ENCODE measurements around the gene IRF5.

Gene IRF5, protein sequence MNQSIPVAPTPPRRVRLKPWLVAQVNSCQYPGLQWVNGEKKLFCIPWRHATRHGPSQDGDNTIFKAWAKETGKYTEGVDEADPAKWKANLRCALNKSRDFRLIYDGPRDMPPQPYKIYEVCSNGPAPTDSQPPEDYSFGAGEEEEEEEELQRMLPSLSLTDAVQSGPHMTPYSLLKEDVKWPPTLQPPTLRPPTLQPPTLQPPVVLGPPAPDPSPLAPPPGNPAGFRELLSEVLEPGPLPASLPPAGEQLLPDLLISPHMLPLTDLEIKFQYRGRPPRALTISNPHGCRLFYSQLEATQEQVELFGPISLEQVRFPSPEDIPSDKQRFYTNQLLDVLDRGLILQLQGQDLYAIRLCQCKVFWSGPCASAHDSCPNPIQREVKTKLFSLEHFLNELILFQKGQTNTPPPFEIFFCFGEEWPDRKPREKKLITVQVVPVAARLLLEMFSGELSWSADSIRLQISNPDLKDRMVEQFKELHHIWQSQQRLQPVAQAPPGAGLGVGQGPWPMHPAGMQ

DNA sequence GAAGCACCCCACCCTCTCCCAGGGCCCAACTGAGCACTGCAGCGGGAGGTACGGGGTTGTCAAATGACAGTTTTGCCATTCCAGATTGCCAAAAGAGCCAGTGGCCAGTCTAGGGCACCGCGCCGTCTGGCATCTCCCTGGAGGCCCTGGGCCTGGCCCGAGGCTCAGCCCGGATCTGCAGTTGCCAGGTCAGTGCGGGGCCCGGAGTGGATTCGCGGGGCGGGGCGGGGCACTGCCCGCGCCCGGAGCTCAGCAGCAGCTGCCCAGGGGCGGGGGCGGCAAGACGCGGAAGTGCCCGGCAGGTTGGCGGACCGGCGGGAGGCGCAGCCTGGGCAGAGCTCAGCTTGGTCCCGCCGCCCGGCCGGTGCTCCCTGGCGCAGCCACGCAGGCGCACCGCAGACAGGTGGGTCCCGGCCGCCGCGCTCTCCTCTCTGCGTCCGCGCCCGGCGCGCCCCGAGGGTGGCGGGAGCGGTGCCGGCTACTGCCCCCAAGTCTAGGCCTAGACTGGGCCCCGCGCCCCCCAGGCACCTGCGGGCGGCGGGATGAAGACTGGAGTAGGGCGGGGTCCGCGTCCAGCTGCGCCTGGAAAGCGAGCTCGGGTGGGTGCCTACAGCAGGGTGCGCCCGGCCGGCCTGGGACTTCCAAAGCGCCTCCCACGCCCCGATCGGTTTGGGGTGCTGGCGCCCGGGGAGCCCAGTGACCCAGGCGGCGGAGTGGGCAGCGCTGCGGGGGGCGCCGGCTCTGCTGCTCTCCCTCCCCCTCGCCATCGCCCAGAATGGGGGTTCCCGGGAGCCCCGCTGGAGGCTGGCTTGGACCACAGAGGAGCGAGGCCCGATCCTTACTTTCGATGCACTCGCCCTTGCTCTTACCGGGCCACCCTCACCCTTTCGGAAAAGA lies at the start of gene IRF5:
Gene IRF5, plus strand, starts transcription at position 281 of the 897 bp plus-strand sequence. CDS start 4,155 bp downstream, outside the sequence.
- Histone ChIP-seq H3K27ac (peak within 1 kb of the TSS; percentile 9; the same call in 1 of the 2 replicates), H3K4me3 (peak within 1 kb of the TSS; percentile 68), H3K27me3 (peaks cover 58% of the 10 kb centered on the region), H3K36me3 (no peaks in the 10 kb centered on the region), H3K9me3 (no peaks in the 10 kb centered on the region), H3K9ac (0 out of 2 replicates have a peak within 1 kb of the TSS, but pooled peaks have one; percentile 45), H3K4me1 (peaks cover 70% of the 10 kb centered on the region), H4K20me1 (no peaks in the 10 kb centered on the region), H3K4me2 (peak within 1 kb of the TSS; percentile 99)
- no peak for TF ChIP-seq Cebpa-rat (IDR thresholded peaks at IDR 0.05)

DNA sequence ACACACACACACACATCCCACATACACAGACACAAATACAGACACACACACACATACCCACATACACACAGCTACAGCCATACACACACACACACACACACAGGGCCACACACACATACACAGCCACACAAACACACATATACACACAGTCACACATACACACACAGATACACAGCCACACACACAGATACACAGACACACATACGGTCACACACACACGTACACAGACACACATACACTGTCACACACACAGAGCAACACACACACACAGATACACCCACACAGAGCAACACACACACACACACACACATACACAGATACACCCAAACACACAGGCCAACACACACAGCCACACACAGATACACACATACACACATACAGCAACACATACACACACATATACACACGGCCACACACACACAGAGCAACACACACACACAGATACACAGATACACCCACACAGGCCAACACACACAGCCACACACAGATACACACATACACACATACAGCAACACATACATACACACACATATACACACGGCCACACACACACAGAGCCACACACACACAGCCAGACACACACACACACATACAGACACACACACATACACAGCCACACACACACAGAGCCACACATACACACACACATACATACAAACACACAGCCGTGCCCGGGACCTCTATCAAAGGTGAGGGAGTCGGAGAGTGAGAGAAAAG lies 49.5 kb upstream of the IRF5 start:
- H3K4me1 ChIP-seq, result peaks cover 9% of the 10 kb centered on the region
- no peak overlapping the region for H3K27ac ChIP-seq
- no peaks in the 10 kb centered on the region for H3K9me3 ChIP-seq
- peaks cover 47% of the 10 kb centered on the region for H3K27me3 ChIP-seq
- H3K4me3 ChIP-seq, result no peak overlapping the region
- no peak for TF ChIP-seq Cebpa-rat (IDR thresholded peaks at IDR 0.05)
- no peaks in the 10 kb centered on the region for H3K36me3 ChIP-seq
- no peak overlapping the region for H3K9ac ChIP-seq
- no peak overlapping the region for H3K4me2 ChIP-seq
- H4K20me1 ChIP-seq, result no peaks in the 10 kb centered on the region

DNA sequence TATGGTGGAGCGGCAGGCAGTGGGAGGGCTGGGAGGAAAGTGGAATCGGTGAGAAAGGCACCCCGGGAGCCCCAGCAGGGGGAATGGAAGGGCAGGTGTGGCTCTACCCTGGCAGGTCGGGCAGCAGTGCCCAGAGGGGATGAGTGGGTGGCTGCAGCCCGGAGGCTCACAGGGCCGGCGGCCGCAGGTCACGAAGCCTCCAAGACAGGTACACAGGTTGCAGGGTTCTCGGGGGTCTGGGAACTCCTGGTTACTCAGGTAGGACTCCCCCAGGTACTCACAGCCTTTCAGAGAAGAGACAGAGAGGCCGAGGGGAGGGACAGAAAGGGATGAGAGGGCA lies 49.0 kb upstream of the IRF5 start:
- no peaks in the 10 kb centered on the region for H4K20me1 ChIP-seq
- peaks cover 47% of the 10 kb centered on the region for H3K27me3 ChIP-seq
- H3K9ac ChIP-seq, result no peak overlapping the region
- no peak overlapping the region for H3K4me2 ChIP-seq
- no peak overlapping the region for H3K27ac ChIP-seq
- no peak overlapping the region for H3K4me3 ChIP-seq
- TF ChIP-seq Cebpa-rat (IDR thresholded peaks at IDR 0.05), result no peak
- H3K36me3 ChIP-seq, result no peaks in the 10 kb centered on the region
- peaks cover 7% of the 10 kb centered on the region for H3K4me1 ChIP-seq
- no peaks in the 10 kb centered on the region for H3K9me3 ChIP-seq

DNA sequence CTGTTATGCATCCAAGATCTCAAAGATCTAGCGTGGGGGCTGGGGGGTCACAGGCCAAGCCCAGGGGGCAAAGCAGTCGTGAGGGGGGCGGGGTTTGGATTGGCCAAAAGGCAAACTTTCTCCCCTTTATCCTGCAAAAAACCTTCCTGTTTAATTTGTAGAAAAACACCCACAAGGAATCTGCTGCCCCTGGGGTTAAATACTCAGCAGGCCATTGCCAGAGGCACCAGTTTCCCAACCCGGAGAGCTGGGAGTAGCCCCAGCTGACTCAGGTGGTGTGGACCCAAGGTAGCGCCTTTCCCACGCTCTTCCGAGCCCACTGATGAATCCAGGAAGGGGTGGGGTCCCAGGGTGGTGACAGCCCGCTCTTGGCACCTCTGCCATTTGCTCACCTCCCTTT lies 48.6 kb upstream of the IRF5 start:
- TF ChIP-seq Cebpa-rat (IDR thresholded peaks at IDR 0.05), result no peak
- no peak overlapping the region for H3K27ac ChIP-seq

DNA sequence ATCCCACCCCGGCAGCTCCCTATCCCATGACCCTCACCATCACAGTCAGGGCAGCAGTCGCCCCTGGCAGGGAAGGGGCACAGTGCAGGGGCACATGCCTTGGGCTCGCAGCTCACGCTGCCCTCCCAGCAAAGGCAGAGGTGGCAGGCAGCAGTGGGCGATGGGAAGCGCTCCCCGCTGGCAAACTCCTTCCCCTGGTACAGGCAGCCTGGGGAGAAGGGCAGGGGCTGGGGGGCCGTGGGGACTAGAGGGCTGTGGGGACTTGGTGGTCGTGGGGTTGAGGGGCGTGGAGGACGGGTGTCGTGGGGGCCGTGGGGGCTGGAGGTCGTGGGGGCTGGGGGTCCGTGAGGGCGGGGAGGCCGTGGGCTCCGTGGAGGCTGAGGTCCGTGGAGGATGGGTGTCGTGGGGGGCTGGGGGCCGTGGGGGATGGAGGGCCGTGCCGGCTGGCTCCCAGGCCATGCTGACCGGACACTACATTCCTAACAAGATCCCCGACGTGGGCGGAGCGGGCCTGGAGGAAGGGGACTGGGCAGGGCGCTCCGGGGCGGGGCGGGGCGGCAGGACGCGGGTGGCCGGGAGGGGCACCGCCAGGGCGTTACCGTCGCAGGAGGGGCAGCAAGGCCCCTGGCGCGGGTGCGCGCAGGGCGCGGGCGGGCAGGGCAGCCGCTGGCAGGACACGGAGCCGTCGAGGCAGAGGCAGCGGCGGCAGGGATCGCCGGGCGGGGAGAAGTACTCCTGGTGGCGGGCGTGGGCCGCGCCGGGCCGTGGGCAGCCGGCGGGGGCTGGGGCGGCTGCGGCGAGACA lies 47.2 kb upstream of the IRF5 start:
- Histone ChIP-seq H3K27me3 (peaks cover 47% of the 10 kb centered on the region), H3K36me3 (no peaks in the 10 kb centered on the region), H4K20me1 (no peaks in the 10 kb centered on the region), H3K9ac (no peak overlapping the region), H3K4me3 (no peak overlapping the region), H3K4me2 (no peak overlapping the region), H3K9me3 (no peaks in the 10 kb centered on the region), H3K27ac (no peak overlapping the region), H3K4me1 (no peaks in the 10 kb centered on the region; the same call in 1 of the 2 replicates)
- no peak for TF ChIP-seq Cebpa-rat (IDR thresholded peaks at IDR 0.05)

More for the DNA sequence above, 48.6 kb upstream of the IRF5 start:
- Histone ChIP-seq H3K9me3 (no peaks in the 10 kb centered on the region), H3K4me1 (peaks cover 3% of the 10 kb centered on the region), H3K36me3 (no peaks in the 10 kb centered on the region), H3K27me3 (peaks cover 47% of the 10 kb centered on the region), H3K4me2 (no peak overlapping the region), H4K20me1 (no peaks in the 10 kb centered on the region), H3K9ac (no peak overlapping the region), H3K4me3 (no peak overlapping the region)

DNA sequence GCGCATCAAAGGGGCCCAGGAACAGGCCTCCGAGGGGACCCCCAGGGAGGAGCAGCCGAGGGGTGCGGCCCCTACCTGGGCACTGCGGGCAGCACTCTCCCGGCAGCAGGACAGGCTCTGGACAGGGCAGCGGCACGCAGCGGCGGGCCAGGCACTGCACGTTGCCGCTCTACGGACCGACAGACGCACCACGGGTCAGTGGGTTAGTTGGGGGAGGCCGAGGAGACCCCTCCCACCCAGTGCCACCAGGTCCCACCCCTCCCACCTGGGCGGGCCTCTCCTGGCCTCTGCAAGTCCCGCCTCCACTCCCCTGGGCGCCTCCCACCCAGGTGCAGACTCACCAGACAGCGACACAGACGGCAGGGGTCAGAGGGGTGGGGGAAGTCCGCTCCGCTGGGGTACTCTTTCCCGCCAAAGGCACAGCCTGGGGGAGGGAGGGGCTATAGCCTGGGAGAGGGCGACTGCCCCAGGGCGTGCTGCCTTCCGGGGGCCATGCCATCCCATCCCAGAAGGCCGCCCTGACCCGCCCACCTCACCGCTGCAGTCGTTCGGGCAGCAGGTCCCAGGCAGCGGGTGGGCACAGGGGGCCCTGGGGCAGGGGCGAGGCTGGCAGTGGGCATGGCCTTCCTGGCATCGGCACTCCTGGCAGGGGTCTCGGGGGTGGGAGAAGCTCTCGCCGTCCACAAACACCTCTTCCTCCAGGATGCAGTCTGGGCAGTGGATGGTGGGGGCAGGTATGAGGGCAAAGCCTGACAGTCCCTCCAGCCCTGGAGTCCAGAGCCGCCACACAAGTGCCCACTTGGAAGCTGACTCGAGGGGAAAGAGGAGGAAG lies 46.4 kb upstream of the IRF5 start:
- Histone ChIP-seq H3K4me2 (no peak overlapping the region), H3K9me3 (no peaks in the 10 kb centered on the region), H3K4me1 (no peaks in the 10 kb centered on the region; the same call in 1 of the 2 replicates), H3K9ac (no peak overlapping the region), H3K36me3 (no peaks in the 10 kb centered on the region), H4K20me1 (no peaks in the 10 kb centered on the region), H3K4me3 (no peak overlapping the region), H3K27me3 (peaks cover 47% of the 10 kb centered on the region), H3K27ac (no peak overlapping the region)
- TF ChIP-seq Cebpa-rat (IDR thresholded peaks at IDR 0.05), result no peak

DNA sequence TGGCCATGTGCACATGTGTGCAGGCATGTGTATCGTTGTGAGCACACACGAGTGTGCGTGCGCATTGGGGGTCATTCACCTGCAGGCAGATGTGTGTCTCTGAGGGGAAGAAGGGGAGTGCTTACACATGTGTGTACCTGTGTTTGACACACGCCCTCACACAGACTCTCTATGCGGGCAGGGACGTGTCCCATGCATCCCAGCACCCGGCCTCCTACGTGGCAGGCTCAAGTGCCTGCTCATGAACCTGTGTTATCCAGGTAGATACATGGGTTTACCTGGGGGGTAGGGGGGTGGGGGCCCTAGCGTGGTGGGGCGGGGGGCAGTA lies 45.8 kb upstream of the IRF5 start:
- Histone ChIP-seq H4K20me1 (no peaks in the 10 kb centered on the region), H3K4me1 (no peaks in the 10 kb centered on the region; the same call in 1 of the 2 replicates), H3K4me2 (no peak overlapping the region), H3K27ac (no peak overlapping the region), H3K36me3 (no peaks in the 10 kb centered on the region), H3K4me3 (no peak overlapping the region), H3K27me3 (peaks cover 47% of the 10 kb centered on the region), H3K9me3 (no peaks in the 10 kb centered on the region), H3K9ac (no peak overlapping the region)
- no peak for TF ChIP-seq Cebpa-rat (IDR thresholded peaks at IDR 0.05)

DNA sequence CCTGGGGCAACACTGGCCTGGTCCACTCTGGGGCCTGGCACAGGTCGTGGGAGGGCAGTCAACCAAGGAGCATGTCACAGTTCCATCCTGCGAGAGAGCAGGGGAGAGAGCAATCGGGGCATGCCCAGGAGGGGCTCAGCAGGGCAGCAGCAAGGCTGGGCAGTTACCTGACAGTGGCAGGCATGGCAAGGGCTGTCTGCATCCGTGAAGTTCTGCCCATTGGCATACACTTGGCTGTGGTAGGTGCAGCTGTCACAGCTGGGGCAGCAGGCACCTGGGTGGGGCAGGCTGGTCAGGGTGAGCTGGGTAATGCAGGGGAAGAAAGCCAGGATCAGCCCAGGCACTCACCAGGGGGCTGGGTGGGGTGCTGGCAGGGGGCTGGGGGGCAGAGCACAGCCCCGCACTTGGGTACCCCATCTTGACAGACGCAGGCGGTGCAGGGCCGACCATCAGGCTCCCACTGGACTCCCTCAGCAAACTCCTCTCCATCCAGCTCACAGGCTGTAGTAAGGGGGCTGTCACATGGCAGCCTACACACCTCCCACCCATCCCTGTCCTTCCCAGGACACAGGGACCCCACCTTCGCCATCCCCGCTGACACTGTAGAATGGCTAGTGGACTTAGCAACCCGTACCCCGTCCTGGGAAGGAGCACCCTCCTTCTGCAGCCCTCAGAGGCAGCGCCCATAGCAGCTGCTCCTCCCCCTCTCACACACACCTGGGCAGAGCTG lies 45.0 kb upstream of the IRF5 start:
- Histone ChIP-seq H3K4me2 (no peak overlapping the region), H3K36me3 (no peaks in the 10 kb centered on the region), H3K27ac (no peak overlapping the region), H3K9me3 (no peaks in the 10 kb centered on the region), H4K20me1 (no peaks in the 10 kb centered on the region), H3K27me3 (peaks cover 47% of the 10 kb centered on the region), H3K4me1 (no peaks in the 10 kb centered on the region), H3K9ac (no peak overlapping the region), H3K4me3 (no peak overlapping the region)
- TF ChIP-seq Cebpa-rat (IDR thresholded peaks at IDR 0.05), result no peak
